ENCODE results near the gene OR5H15. TPM values are rescaled to one million over a fixed set of nuclear protein-coding genes. Genes with fewer than 3 reads are reported as not detected.

OR5H15 gene
- total and polyA plus RNA-seq, 4 donors, result not detected

DNA sequence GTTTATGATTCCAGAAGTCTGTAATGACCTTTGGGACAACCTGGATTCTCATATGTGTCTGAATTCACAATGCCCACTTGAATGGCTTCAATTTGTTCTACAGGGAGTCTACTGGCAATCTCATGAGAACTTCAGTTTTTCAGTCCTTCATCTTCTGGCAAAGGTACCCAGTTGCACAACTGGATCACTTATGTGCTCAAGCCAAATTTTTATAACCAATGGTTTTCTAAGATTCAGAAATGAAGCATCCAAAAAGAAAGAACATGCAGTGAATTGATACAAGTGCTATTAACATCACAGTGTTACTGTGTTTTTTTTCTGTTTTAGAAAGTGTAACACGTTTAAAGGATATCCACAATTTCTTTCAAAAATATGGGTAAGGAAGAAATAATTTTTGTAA is 19.3 kb upstream of the OR5H15 start, which contains the start of gene OR5H14:
OR5H14 (plus strand) TSS at position 301 of the 400 bp plus-strand sequence. CDS start 1,907 bp downstream, outside the sequence.
- TF ChIP-seq, protein P1, sequence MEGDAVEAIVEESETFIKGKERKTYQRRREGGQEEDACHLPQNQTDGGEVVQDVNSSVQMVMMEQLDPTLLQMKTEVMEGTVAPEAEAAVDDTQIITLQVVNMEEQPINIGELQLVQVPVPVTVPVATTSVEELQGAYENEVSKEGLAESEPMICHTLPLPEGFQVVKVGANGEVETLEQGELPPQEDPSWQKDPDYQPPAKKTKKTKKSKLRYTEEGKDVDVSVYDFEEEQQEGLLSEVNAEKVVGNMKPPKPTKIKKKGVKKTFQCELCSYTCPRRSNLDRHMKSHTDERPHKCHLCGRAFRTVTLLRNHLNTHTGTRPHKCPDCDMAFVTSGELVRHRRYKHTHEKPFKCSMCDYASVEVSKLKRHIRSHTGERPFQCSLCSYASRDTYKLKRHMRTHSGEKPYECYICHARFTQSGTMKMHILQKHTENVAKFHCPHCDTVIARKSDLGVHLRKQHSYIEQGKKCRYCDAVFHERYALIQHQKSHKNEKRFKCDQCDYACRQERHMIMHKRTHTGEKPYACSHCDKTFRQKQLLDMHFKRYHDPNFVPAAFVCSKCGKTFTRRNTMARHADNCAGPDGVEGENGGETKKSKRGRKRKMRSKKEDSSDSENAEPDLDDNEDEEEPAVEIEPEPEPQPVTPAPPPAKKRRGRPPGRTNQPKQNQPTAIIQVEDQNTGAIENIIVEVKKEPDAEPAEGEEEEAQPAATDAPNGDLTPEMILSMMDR (IDR thresholded peaks at IDR 0.05; ENCODE audit: low read depth, low read length, missing input control), result no peak
- TF ChIP-seq TAF1 (conservative IDR thresholded peaks at IDR 0.05) (no peak), EGR1 (IDR thresholded peaks at IDR 0.05; ENCODE audit: low read depth in 2 of 2) (no peak), RAD21 (IDR thresholded peaks at IDR 0.05) (no peak), YY1 (IDR thresholded peaks at IDR 0.05) (no peak), JUND (IDR thresholded peaks at IDR 0.05) (no peak), FOXA2 (IDR thresholded peaks at IDR 0.05) (no peak), HNF4G (IDR thresholded peaks at IDR 0.05) (no peak), FOXA1 (IDR thresholded peaks at IDR 0.05) (no peak), NR2F2 (IDR thresholded peaks at IDR 0.05) (no peak), SP1 (IDR thresholded peaks at IDR 0.05) (no peak), HNF4A (conservative IDR thresholded peaks at IDR 0.05) (no peak), RXRA (IDR thresholded peaks at IDR 0.05) (no peak), GABPA (IDR thresholded peaks at IDR 0.05 in 1 of 2, conservative IDR thresholded peaks at IDR 0.05 in 1 of 2) (no peak)
- TF ChIP-seq, protein P2, sequence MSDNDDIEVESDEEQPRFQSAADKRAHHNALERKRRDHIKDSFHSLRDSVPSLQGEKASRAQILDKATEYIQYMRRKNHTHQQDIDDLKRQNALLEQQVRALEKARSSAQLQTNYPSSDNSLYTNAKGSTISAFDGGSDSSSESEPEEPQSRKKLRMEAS (IDR thresholded peaks at IDR 0.05), result no peak
- TF ChIP-seq, protein P3, sequence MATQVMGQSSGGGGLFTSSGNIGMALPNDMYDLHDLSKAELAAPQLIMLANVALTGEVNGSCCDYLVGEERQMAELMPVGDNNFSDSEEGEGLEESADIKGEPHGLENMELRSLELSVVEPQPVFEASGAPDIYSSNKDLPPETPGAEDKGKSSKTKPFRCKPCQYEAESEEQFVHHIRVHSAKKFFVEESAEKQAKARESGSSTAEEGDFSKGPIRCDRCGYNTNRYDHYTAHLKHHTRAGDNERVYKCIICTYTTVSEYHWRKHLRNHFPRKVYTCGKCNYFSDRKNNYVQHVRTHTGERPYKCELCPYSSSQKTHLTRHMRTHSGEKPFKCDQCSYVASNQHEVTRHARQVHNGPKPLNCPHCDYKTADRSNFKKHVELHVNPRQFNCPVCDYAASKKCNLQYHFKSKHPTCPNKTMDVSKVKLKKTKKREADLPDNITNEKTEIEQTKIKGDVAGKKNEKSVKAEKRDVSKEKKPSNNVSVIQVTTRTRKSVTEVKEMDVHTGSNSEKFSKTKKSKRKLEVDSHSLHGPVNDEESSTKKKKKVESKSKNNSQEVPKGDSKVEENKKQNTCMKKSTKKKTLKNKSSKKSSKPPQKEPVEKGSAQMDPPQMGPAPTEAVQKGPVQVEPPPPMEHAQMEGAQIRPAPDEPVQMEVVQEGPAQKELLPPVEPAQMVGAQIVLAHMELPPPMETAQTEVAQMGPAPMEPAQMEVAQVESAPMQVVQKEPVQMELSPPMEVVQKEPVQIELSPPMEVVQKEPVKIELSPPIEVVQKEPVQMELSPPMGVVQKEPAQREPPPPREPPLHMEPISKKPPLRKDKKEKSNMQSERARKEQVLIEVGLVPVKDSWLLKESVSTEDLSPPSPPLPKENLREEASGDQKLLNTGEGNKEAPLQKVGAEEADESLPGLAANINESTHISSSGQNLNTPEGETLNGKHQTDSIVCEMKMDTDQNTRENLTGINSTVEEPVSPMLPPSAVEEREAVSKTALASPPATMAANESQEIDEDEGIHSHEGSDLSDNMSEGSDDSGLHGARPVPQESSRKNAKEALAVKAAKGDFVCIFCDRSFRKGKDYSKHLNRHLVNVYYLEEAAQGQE (IDR thresholded peaks at IDR 0.05), result no peak
- TF ChIP-seq, protein P4, sequence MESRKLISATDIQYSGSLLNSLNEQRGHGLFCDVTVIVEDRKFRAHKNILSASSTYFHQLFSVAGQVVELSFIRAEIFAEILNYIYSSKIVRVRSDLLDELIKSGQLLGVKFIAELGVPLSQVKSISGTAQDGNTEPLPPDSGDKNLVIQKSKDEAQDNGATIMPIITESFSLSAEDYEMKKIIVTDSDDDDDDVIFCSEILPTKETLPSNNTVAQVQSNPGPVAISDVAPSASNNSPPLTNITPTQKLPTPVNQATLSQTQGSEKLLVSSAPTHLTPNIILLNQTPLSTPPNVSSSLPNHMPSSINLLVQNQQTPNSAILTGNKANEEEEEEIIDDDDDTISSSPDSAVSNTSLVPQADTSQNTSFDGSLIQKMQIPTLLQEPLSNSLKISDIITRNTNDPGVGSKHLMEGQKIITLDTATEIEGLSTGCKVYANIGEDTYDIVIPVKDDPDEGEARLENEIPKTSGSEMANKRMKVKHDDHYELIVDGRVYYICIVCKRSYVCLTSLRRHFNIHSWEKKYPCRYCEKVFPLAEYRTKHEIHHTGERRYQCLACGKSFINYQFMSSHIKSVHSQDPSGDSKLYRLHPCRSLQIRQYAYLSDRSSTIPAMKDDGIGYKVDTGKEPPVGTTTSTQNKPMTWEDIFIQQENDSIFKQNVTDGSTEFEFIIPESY (IDR thresholded peaks at IDR 0.05), result no peak
- TF ChIP-seq, protein P5, sequence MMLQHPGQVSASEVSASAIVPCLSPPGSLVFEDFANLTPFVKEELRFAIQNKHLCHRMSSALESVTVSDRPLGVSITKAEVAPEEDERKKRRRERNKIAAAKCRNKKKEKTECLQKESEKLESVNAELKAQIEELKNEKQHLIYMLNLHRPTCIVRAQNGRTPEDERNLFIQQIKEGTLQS (IDR thresholded peaks at IDR 0.05), result no peak
- WGBS, result 55% methylated on average over 1 of the region's 1 CpG
- H3K36me3 ChIP-seq (ENCODE audit: control insufficient read depth in 4 of 4, insufficient read depth in 3 of 4, low read depth in 1 of 4, low read length in 3 of 4), result no peaks in the 10 kb centered on the region
- no peak within 1 kb of the TSS for H3K4me3 ChIP-seq (ENCODE audit: low read depth in 1 of 3, low read length in 3 of 3)
- H3K27me3 ChIP-seq (ENCODE audit: control insufficient read depth in 4 of 4, insufficient read depth in 4 of 4, low read length in 3 of 4), result peaks cover 0 to 3% (median 0%) of the 10 kb centered on the region in 4 donors
- H3K27ac ChIP-seq (ENCODE audit: low read depth in 1 of 2, low read length in 2 of 2), result no peak within 1 kb of the TSS
- H3K9ac ChIP-seq (ENCODE audit: low read depth in 1 of 2, low read length in 2 of 2), result no peak within 1 kb of the TSS
- DNase-seq (ENCODE audit: low spot score), result no peak
- no peaks in the 10 kb centered on the region for H3K4me1 ChIP-seq (ENCODE audit: control insufficient read depth in 4 of 4, insufficient read depth in 4 of 4, low read length in 3 of 4)
- H3K9me3 ChIP-seq (ENCODE audit: control insufficient read depth in 4 of 4, low read length in 3 of 4), result no peaks in the 10 kb centered on the region

All from liver (tissue), 9 donors.